ENCODE measurements around the gene PRPF4.

- TF ChIP-seq POLR2A (IDR thresholded peaks at IDR 0.05) (no peak), CTCF (IDR thresholded peaks at IDR 0.05) (no peak)
Measured at GRCh38 chr9:113257863-113258262, 17.6 kb upstream of the PRPF4 start.
